OCI-LY3 (cell line): ENCODE results near the gene ZNF778.

ENCODE experiments used
- CTCF ChIP-seq: fragments of 200-600, 300-600 bp; sonication (generic); IDR thresholded peaks from 2 replicates; pipeline ENCODE4 v1.5.1; 2014; ENCODE audit warnings: antibody characterized with exemption, low read length, low read depth
- EZH2phosphoT487 ChIP-seq: fragments of 200-600 bp; shearing (Covaris generic); IDR thresholded peaks from 2 replicates; pipeline ENCODE4 v1.6.1; 2018; ENCODE audit warnings: antibody characterized with exemption, mixed run types, low read depth

- TF ChIP-seq CTCF (no peak), EZH2phosphoT487 (no peak)
Observed at GRCh38 chr16:89283449-89283848, 65.9 kb downstream of the ZNF778 start.
